Stimulated activated CD8-positive, alpha-beta memory T cell treated with anti-CD3 and anti-CD28 coated beads, Interleukin-7, amount 100 ng/mL, for 24 hours (primary cell): ENCODE results near the gene ASXL3.

Experiments
- DNase-seq: peaks from one replicate; pipeline ENCODE4 v3.0.0-alpha.2; 2020; ENCODE audit warnings: low read depth

The ASXL3 gene

GRCh38 chr18:33660696-33661310 lies 82.8 kb downstream of the ASXL3 start:
- no peak for DNase-seq

DNA sequence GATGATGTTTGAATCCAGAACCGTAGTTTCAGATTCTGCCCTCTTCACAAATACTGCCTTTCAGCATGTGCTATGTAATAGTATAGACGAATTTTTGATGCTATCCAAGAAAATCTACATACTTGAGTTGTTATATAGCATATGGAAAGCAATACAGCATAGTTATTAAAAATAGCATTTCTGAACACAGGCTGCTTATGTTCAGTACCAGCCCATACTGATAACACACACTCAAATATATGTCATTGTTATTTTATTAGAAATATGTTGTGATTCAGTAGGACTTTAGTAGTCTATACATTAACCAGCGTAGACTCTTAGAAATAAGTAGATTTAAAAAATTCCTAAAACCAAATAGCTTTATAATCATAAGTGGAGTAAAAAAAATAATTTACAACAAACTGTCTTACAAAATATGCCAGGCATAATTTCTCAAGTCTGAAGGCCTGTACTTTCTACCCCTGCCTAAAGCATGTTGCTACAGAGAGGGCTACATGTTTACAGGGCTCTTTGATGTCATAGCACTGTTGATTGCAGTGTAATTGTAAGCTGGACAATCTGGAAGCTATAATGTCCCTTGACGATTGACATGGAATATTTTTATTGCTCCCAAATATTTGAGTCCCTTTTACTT lies 86.3 kb downstream of the ASXL3 start:
- no peak for DNase-seq

GRCh38 chr18:33665187-33665586 lies 87.2 kb downstream of the ASXL3 start:
- DNase-seq, result no peak

DNA sequence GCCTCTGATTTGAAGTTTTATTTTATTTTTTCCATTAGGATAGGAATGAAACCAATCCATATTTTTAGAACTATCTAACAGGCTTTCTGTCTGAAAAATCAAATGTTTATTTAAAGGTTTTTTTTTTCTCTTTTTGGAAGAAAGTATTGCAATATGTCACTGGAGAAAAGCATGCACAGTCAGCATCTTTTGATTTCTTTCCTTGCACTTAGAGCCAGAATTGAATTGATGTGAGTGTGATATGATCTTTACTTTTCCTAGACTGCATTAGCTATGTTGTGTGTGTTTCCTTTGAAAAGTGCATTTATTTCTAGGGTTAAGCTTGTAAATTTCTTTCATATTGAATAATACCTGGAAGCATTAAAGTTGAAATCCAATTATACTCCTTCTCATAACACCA lies 87.6 kb downstream of the ASXL3 start:
- no peak for DNase-seq

GRCh38 chr18:33666915-33667314 lies 88.9 kb downstream of the ASXL3 start:
- DNase-seq, result no peak

- DNase-seq, result no peak
These were observed 91.6 kb downstream of the ASXL3 start for GRCh38 chr18:33669589-33669988.

GRCh38 chr18:33670029-33670428 lies 92.0 kb downstream of the ASXL3 start:
- DNase-seq, result no peak

DNA sequence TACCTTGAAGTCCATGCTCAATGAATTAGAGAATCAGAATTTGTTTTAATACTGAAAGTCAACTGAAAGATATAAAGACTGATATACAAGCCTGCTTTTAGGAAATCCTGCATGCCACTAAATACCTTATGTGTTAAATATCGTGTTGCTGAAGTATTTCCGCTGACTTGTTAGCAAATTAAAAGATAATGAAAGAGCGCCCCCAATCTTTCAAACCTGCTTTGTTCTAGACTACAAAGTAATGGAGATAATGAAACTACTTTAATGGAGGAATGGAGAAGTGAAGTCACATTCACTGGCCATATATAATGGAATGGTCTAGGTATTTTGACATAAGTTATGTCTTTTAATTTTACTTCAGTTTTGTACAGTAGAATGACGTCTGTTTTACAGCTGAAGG lies 95.7 kb downstream of the ASXL3 start:
- no peak for DNase-seq

DNA sequence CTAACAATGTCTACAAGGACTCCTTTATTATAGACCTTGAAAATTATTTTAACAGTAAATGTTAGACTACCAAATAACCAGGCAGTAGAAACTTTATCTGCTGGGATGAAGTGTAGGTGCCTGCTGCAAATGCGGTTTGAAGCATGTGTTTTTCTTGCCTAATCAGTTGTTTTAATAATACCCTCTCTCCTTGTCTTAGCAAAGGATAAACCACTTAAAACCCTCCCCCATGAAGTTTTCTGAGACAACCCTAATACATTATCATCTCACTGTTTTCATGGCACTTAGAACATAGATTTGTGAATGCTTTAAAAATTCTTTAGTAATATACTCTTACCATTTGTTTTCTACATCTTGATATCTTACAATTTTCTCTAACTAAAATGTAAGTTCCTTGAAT lies 98.6 kb downstream of the ASXL3 start:
- no peak for DNase-seq

- DNase-seq, result no peak
These were observed 99.9 kb downstream of the ASXL3 start for GRCh38 chr18:33677891-33678290.

- DNase-seq, result no peak
These were observed 104.4 kb downstream of the ASXL3 start for GRCh38 chr18:33682436-33682835.

- no peak for DNase-seq
These were observed 116.6 kb downstream of the ASXL3 start for GRCh38 chr18:33694593-33694992.

DNA sequence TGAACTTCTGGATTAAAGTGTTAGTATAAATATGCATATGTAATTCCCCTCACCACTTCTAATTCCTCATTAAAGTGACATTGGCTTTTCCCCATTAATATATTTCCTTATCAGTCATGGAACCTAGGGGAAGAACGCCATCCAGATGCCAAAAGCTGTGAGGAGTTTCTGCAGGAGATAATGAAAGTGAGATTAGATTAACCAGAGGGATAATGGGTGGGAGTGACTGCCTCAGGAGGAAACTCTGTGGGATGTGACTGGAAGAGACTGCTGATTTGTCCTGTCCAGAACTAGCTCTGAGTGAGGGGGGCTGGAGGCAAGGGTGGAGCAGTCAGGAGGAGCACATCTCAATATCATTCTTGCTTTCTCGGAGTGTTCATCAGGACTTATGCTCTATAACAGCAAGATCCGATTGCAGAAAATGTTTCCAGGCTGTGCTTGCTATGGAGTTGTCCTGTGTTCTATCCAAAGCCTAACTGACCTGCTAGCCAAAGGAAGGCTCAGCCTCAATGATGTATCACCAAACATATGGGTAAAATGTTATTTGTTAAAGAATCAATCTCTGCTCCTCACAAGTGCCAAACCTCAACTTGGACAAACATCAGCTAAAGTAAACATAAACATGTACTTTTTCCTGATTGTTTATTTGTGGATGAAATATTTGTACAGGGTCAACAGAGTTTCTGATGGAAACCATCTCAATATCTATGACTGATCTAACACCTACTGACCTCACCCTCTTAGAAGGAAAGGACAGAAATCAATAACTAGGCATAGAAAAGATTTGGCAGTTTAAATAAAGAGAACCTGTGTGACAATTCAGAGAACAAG lies 118.5 kb downstream of the ASXL3 start:
- DNase-seq, result no peak

GRCh38 chr18:33697498-33697897 lies 119.5 kb downstream of the ASXL3 start:
- no peak for DNase-seq

GRCh38 chr18:33699372-33699771 lies 121.4 kb downstream of the ASXL3 start:
- no peak for DNase-seq

DNA sequence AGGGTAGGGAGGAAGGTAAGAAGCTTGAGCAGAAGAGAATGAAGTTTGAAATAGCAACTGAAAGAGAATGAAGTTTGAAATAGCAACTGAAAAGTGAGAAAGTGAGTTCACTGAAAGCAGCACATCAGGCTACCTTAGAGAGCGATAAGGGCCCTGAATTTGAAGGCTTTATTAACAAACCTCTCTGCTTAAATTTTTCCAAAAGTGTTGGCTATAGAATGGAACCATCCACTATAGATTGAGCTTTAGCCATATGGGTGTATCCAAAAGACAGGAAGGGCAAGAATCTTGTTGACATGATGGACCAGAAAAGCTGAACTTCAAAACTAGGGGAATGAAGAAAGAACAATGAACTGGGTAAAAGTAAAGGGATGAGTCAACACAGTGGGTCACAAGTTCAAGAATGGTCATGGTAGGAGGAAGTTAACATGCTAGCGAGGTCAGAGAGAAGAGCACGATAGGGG lies 122.5 kb downstream of the ASXL3 start:
- no peak for DNase-seq

DNA sequence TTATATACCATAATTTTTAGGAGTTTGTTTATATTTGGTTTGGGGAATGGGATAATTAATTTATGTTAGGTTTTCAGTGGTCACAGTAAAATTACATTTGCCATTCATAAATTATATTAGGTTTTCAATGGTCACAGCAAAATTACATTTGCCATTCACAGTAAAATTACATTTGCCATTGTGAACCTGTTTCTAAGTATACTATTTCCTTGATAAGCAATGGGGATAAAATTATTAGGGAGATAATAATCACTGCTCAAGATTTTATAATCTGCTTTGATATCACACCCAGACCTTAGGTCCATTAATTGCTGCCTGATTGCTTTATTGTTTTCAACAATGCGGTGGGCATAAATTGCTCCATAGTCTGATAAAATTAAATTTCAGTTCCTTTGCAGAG lies 124.6 kb downstream of the ASXL3 start:
- no peak for DNase-seq

- DNase-seq, result no peak
These were observed 128.4 kb downstream of the ASXL3 start for GRCh38 chr18:33706391-33706790.

DNA sequence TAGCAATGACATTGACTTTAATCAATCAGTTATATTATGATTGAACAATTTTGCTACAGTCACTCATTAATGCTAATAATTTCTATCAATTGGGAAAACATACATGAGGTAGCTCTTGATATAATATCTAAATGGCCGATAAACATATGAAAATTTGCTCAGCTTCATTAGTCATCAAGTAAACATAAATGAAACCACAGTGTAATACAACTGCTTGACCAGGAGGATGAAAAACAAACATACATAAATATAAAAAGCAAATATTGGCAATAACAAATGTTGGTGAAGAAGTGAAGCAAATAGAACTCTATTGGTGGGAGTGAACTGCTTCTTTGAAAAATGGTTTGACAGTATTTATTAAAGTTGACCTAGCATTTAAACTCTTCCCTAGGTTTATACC lies 130.9 kb downstream of the ASXL3 start:
- no peak for DNase-seq

DNA sequence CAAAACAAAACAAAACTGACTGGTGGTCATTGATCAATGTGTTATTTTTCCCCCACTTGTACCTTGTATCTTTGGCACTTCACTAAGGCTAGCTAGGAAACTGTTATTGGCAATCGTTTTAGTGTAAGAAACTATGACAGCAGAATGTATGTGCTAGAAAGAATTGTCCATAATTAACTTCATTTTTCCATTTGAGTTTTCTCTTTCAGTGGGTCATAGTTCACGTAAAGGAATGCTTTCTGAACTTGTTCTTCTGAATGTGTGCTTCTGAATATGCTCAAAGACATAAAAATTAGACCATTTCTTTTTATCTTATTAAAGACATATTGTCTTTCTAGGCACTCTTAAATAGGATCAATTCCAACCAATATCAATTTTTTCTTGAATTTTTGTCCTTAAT lies 132.2 kb downstream of the ASXL3 start:
- DNase-seq, result no peak

DNA sequence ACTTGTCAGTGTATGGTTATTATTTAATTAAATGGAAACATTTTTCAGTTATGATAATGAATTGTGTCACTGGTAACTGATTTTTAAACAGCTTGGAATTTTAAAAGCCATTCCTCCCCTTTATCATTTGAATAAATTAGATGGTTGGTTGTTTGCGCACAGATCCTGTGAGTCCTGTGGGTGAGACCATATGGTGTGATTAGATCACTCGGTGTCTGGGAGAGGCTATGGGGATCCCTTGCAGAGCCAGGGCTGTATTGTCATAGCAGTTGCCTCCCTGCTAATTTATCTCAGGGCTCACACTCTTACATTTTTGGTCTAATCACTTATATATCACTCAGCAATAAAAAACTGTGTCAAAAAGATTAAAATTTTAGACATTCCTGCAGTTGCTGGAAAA lies 133.5 kb downstream of the ASXL3 start:
- DNase-seq, result no peak

GRCh38 chr18:33712719-33713118 lies 134.7 kb downstream of the ASXL3 start:
- no peak for DNase-seq

DNA sequence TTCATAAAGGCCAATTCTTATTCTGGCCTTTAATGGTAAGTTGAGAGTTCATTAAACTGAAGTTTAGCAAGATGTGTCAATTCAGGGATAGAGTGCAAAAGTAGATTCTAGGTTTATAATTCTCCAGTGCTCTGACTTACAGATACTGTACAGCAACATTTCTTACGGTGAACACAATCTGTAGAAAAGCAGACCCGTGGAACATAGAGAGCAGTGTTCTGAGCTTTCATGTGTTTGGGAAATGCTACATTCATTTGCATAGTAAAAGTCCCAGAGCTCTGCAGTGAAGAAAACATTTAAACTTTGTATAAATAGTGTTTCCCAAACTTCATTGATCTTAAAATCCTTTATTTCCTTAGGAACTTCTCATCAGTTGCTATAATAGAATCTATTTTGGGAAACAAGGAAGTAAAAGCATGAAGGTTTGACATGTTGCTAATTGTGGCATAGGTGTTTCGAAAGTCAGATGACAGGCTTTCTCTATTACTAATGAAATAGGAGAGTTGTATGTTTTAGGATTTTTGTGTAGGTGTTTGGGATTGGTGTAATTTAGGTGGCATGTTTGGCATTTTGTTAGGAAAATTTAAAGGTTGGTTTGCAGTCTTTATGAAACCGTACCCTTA lies 138.2 kb downstream of the ASXL3 start:
- DNase-seq, result no peak
